Calu3 (cell line): ENCODE data around the gene UBE2D4. TPM values are rescaled to one million over a fixed set of nuclear protein-coding genes. Genes with fewer than 3 reads are reported as not detected.
A peak's percentile ranks its signal among the peaks of the same experiment; 100 is the strongest.

Source experiments
- Bru-seq: library from RNA; stranded (reverse); fragments of 400-500 nt; gene quantifications from one replicate; lab custom pipeline; 2021; lab: Mats Ljungman, UMichigan
- BruChase-seq, 2 experiments: library from RNA; stranded (reverse); fragments of 400-500 nt; gene quantifications; one replicate each; lab custom pipeline; 2021; lab: Mats Ljungman, UMichigan
- BruUV-seq: library from RNA; stranded (reverse); fragments of 400-500 nt; replicated peaks from 2 replicates; lab custom pipeline; 2021; lab: Mats Ljungman, UMichigan
- CTCF ChIA-PET: fragments of 300-600 bp; sonication (Branson Sonifier 250); formaldehyde crosslinking; loops from one replicate; lab custom pipeline; 2022; ENCODE audit warnings: antibody characterized with exemption; lab: Charles Lee
- DNase-seq: peaks from one replicate; pipeline ENCODE4 v3.0.0; 2022
- H3K27ac Mint-ChIP-seq: one replicate; pipeline ENCODE4 v1.8.0; 2022; ENCODE audit warnings: mixed read lengths; ENCODE audit not compliant: unreplicated experiment
- H3K27me3 Mint-ChIP-seq: one replicate; pipeline ENCODE4 v1.8.0; 2022; ENCODE audit warnings: mixed read lengths; ENCODE audit not compliant: unreplicated experiment
- H3K36me3 Mint-ChIP-seq: one replicate; pipeline ENCODE4 v1.8.0; 2022; ENCODE audit warnings: mild to moderate bottlenecking, moderate library complexity, mixed read lengths; ENCODE audit not compliant: insufficient read depth, unreplicated experiment
- H3K4me1 Mint-ChIP-seq: one replicate; pipeline ENCODE4 v1.8.0; 2022; ENCODE audit warnings: mild to moderate bottlenecking, low read depth, mixed read lengths; ENCODE audit not compliant: unreplicated experiment
- H3K4me3 Mint-ChIP-seq: one replicate; pipeline ENCODE4 v1.8.0; 2022; ENCODE audit warnings: mild to moderate bottlenecking, low read depth, moderate library complexity, mixed read lengths; ENCODE audit not compliant: unreplicated experiment
- H3K9me3 Mint-ChIP-seq: one replicate; pipeline ENCODE4 v1.8.0; 2022; ENCODE audit warnings: low read depth, mixed read lengths; ENCODE audit not compliant: unreplicated experiment
- intact Hi-C: fragments of 100-400 bp; cut with micrococcal nuclease; formaldehyde crosslinking; loops from one replicate; pipeline ENCODE4 v1.10.0; 2022; ENCODE audit not compliant: unreplicated experiment
- long read RNA-seq: library from polyadenylated mRNA; stranded (forward); transcript quantifications from one replicate; pipeline ENCODE4 v2.0.0, GENCODE V29; 2022
- total RNA-seq: library from RNA; stranded (reverse); gene quantifications from 2 replicates; pipeline ENCODE4 v1.2.3, GENCODE V29; 2022
- TF ChIP-seq, protein P1 (sequence below): fragments of 200-600 bp; IDR thresholded peaks from one replicate; pipeline ENCODE4 v1.8.0; 2022; ENCODE audit warnings: antibody characterized with exemption; ENCODE audit not compliant: unreplicated experiment

UBE2D4 gene
- total RNA-seq, result 21.4 and 22.7 TPM in 2 replicates
- Bru-seq, nascent RNA, result percentile 58 among the genes with signal in this experiment
- percentile 69 among the genes with signal in this experiment for BruChase-seq, experiment 1, labeled RNA remaining after a 6-hour chase
- BruChase-seq, experiment 2, labeled RNA remaining after a 2-hour chase, result percentile 58 among the genes with signal in this experiment
- long read RNA-seq, transcript UBE2D4-201 (7 exons, 3,974 nt), result major isoform, 29 of 49 reads
- long read RNA-seq, partial matches to known transcripts, result 1 of 49 reads
- long read RNA-seq, other reads (novel, unspliced or antisense), result 9 of 49 reads

DNA sequence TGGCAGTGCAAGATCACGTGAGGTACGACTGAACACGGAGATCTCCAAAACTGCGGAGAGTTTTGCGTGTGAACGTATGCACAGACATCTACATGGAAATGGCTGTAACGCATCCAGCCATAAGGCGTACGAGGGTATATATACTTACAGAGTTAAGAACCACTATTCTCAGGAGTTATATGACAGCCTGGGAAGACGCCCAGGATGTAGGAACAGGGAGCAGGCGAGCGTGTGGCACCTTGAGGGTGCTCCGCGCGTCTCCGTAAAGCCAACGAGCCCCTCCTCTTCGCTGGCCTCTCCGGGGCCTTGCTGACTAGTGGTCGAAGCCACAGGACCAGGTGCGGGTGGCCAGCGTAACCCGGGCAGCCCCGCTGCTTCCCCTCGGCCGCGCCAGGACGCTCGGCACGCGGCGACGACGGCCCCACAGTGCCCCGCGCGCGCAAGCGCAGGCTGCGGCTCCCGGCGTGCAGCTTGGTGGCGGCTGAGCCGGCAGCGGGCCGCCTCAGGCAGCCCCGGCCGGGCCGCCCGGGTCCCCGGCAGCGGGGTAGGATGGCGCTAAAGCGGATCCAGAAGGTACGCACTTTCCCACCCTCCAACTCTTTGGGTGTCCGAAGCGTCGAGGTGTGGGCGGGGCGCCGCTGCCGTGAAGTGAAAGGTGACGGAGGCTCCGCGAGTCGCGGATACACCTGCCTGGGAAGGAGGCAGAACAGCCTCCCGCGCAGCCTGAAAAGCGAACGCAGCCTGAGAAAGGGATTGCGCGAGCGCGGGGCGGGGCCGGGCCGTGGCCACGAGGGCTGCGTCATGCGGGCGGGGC lies at the start of gene UBE2D4:
UBE2D4 (plus strand) TSS at position 453 of the 814 bp plus-strand sequence; CDS start at position 550, 97 bp downstream.
- TF ChIP-seq, protein P1, sequence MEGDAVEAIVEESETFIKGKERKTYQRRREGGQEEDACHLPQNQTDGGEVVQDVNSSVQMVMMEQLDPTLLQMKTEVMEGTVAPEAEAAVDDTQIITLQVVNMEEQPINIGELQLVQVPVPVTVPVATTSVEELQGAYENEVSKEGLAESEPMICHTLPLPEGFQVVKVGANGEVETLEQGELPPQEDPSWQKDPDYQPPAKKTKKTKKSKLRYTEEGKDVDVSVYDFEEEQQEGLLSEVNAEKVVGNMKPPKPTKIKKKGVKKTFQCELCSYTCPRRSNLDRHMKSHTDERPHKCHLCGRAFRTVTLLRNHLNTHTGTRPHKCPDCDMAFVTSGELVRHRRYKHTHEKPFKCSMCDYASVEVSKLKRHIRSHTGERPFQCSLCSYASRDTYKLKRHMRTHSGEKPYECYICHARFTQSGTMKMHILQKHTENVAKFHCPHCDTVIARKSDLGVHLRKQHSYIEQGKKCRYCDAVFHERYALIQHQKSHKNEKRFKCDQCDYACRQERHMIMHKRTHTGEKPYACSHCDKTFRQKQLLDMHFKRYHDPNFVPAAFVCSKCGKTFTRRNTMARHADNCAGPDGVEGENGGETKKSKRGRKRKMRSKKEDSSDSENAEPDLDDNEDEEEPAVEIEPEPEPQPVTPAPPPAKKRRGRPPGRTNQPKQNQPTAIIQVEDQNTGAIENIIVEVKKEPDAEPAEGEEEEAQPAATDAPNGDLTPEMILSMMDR, result no peak
- Mint-ChIP-seq H3K27me3 (no peaks in the 10 kb centered on the region), H3K4me3 (peak within 1 kb of the TSS; percentile 86), H3K27ac (peak within 1 kb of the TSS; percentile 87), H3K4me1 (peaks cover 13% of the 10 kb centered on the region), H3K36me3 (peaks cover 27% of the 10 kb centered on the region), H3K9me3 (no peaks in the 10 kb centered on the region)
- intact Hi-C loops, result no loop called here
- peak; percentile 97 for DNase-seq
- CTCF ChIA-PET, result interaction anchor here (1.0 kb wide), 1 partner anchor 21 kb away, joined by 5 read pairs; no protein-coding TSS in a partner anchor
- TSS peak; percentile 76 for BruUV-seq

DNA sequence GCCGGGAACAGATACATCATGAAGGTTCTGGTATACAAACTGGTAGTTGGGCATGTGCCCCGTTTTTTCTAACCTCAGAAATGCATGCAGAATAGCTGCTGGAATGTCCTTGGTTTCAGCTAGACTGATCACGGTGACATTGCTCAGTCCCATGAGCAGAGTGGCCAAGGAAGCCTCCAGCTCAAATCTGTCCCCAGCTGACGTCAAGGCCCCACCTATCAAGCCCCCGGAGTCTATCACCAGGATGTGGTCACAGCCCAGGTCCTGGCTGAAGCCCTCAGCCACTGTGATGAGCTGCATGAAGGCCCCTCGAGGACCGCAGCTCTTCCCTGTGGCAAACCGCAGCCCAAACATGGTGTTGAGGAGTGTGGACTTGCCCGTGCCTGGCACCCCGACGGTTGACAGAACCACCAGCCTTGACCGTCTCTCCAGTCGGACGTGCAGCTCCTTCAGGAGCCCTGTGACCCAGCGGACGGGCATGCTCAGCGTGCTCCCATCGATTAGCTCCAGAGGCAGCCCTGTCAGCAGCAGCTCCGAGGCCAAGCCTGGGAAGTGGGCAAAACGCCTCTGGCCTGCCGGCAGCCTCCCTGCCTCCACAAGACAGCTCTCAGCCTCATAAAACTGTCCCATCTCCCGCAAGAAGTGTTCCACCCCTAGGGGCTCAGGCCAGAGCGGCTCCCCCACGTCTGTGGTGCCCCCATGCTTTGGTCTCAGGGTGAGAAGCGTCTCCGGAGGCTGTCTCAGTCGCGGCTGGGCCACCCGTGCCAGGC lies 49.1 kb upstream of the UBE2D4 start:
- peaks cover 11% of the 10 kb centered on the region for H3K4me1 Mint-ChIP-seq
- DNase-seq, result no peak
- H3K36me3 Mint-ChIP-seq, result peaks cover 42% of the 10 kb centered on the region
- H3K27me3 Mint-ChIP-seq, result no peaks in the 10 kb centered on the region
- CTCF ChIA-PET, result no interaction called here
- intact Hi-C loops, result no loop called here
- TF ChIP-seq, protein P1, result no peak
- no peak overlapping the region for H3K27ac Mint-ChIP-seq
- no TSS peak for BruUV-seq
- H3K9me3 Mint-ChIP-seq, result no peaks in the 10 kb centered on the region
- no peak overlapping the region for H3K4me3 Mint-ChIP-seq

DNA sequence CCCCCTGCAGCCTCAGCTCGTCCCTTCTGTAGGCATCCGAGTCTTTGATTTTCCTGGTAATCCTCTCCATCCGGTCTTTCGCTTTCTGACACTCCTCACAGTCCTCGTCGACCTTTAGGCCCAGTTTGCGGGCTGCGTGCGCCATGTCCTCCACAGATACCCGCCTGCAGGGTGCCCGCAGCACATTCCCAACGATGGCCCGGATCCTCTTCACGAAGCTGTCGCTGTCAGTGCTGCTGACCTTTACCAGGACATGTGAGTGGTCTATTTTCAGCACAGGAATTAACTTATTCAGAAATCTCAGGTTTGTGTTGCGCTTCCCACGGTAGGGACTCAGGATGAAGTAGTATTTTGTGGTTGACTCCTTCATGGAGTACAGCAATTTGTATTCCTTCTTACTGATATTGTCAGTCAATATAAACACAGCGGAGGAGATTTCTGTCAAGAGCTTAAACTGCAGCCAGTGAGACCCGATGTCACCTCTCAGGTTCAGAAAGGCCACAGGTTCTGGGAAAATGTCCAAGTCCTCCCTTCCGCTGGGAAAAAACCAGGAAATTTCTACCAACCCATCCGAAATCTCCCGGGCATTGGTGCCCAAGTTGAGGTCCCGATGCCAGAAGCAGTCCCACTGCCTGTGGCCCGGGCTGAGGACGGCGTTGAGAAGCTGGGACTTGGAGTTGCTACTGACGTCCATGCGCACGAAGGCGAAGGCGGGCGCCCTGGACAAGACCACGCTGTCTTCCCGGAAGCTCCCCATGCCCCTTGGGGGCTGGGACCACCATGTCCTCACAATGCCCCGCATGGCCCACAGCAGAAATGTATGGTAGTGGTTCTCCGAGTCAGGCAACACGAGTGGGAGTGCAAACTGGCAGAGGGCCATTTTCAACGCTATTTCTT lies 48.0 kb upstream of the UBE2D4 start:
- H3K36me3 Mint-ChIP-seq, result peaks cover 42% of the 10 kb centered on the region

More for the DNA sequence above, 48.0 kb upstream of the UBE2D4 start:
- Mint-ChIP-seq H3K27ac (no peak overlapping the region), H3K4me3 (no peak overlapping the region), H3K9me3 (no peaks in the 10 kb centered on the region), H3K27me3 (no peaks in the 10 kb centered on the region), H3K4me1 (peaks cover 4% of the 10 kb centered on the region)
- TF ChIP-seq, protein P1, result no peak
- CTCF ChIA-PET, result no interaction called here
- no peak for DNase-seq
- intact Hi-C loops, result no loop called here
- TSS peak; percentile 24 for BruUV-seq
